Bronchial epithelial cell (primary cell): Measurements from ENCODE around the gene SLC6A6. TPM values are rescaled to one million over a fixed set of nuclear protein-coding genes. Genes with fewer than 3 reads are reported as not detected.

Source experiments
- DNase-seq: peaks from one replicate; pipeline ENCODE4 v3.0.0-alpha.2; 2010; ENCODE audit warnings: low read depth
- FAIRE-seq: peaks from 2 replicates; lab custom pipeline; 2011; peaks lifted over from hg19 to GRCh38; lab: Jason Lieb, UNC
- H3K27me3 ChIP-seq: 2 replicates; pipeline ENCODE4 v1.5.1; 2011; ENCODE audit warnings: low read length; ENCODE audit not compliant: control insufficient read depth, insufficient read depth
- H3K36me3 ChIP-seq: 2 replicates; pipeline ENCODE4 v1.5.1; 2011; ENCODE audit warnings: low read length; ENCODE audit not compliant: control insufficient read depth, insufficient read depth
- H3K4me3 ChIP-seq: 2 replicates; pipeline ENCODE4 v1.5.1; 2011; ENCODE audit warnings: mild to moderate bottlenecking, low read depth, low read length, control low read depth
- CTCF ChIP-seq: IDR thresholded peaks from 2 replicates; pipeline ENCODE4 v1.5.1; 2011; ENCODE audit warnings: mild to moderate bottlenecking, moderate library complexity, low read length, control low read depth, inconsistent platforms; ENCODE audit not compliant: insufficient read depth, severe bottlenecking
- total RNA-seq: library from RNA; depleted of rRNA; stranded (reverse); fragments of >200 nt; gene quantifications from 2 replicates; pipeline ENCODE4 v1.2.1, GENCODE V29; 2014

The SLC6A6 gene
- total RNA-seq, 1 donor from 2014 or later, result 13.2 TPM

GRCh38 chr3:14534516-14535191 lies 132.2 kb downstream of the SLC6A6 start:
- H3K4me3 ChIP-seq, result no peak overlapping the region
- FAIRE-seq (no peak), DNase-seq (no peak)
- no peak for TF ChIP-seq CTCF
- H3K27me3 ChIP-seq, result no peaks in the 10 kb centered on the region
- no peaks in the 10 kb centered on the region for H3K36me3 ChIP-seq

GRCh38 chr3:14535616-14536015 lies 133.2 kb downstream of the SLC6A6 start:
- no peak overlapping the region for H3K4me3 ChIP-seq
- FAIRE-seq, result no peak
- H3K27me3 ChIP-seq, result no peaks in the 10 kb centered on the region
- DNase-seq, result no peak
- H3K36me3 ChIP-seq, result no peaks in the 10 kb centered on the region
- no peak for TF ChIP-seq CTCF

- DNase-seq, result no peak
- Histone ChIP-seq H3K27me3 (peaks cover 3% of the 10 kb centered on the region), H3K36me3 (no peaks in the 10 kb centered on the region), H3K4me3 (no peak overlapping the region)
- no peak for TF ChIP-seq CTCF
- FAIRE-seq, result no peak
These were observed 133.8 kb downstream of the SLC6A6 start for GRCh38 chr3:14536055-14536815.

- FAIRE-seq (no peak), DNase-seq (no peak)
- no peaks in the 10 kb centered on the region for H3K36me3 ChIP-seq
- no peak overlapping the region for H3K4me3 ChIP-seq
- peaks cover 7% of the 10 kb centered on the region for H3K27me3 ChIP-seq
- no peak for TF ChIP-seq CTCF
These were observed 134.6 kb downstream of the SLC6A6 start for GRCh38 chr3:14536837-14537589.

- Histone ChIP-seq H3K36me3 (no peaks in the 10 kb centered on the region), H3K27me3 (peaks cover 7% of the 10 kb centered on the region), H3K4me3 (no peak overlapping the region)
- no peak for DNase-seq
- FAIRE-seq, result no peak
- TF ChIP-seq CTCF, result no peak
These were observed 135.4 kb downstream of the SLC6A6 start for GRCh38 chr3:14537590-14538450.
